Activated CD4-positive, CD25-positive, alpha-beta regulatory T cell (primary cell): ENCODE results near the gene TIA1.
"Not testable (repeated sequence)": the region's sequence is repeated elsewhere in the genome, so short reads cannot be mapped to it uniquely, and the experiment has no call there.

Experiments used
- DNase-seq, 4 experiments: peaks; one replicate each; lab custom pipeline; 2025; lab: John Stamatoyannopoulos, UW

TIA1 gene, protein sequence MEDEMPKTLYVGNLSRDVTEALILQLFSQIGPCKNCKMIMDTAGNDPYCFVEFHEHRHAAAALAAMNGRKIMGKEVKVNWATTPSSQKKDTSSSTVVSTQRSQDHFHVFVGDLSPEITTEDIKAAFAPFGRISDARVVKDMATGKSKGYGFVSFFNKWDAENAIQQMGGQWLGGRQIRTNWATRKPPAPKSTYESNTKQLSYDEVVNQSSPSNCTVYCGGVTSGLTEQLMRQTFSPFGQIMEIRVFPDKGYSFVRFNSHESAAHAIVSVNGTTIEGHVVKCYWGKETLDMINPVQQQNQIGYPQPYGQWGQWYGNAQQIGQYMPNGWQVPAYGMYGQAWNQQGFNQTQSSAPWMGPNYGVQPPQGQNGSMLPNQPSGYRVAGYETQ

DNA sequence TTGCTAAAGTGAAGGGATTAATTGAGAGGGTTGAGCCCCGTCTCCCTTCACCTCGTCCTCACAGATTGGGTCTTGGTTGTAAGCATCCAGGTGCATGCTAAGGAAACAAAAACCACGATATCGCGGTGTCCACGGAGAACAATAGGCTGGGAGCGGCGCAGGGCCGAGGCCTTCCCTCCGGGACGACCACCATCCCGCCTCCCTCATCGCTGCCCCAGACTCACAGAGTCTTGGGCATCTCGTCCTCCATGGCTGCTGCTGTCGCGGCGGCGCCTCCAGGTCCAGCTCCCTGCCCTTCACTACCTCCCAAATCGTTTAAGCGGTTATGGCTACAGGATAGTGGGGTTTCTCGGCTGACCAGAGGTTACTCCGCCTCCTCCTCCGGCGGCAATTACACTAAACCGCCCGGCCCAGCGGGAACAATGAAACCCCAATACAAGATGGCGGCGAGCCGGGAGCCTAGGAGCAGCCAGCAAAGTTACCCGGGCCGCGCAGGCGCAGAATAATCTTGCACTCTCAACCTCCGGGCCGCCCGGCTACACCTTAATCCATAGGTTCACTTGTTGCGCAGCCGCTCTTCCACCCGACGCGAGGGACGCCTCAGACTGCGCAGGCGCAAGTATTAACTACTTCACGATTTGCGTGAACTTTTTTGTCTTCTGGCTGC is at the start of gene TIA1:
Gene TIA1 (minus strand): TSS at position 448 of the 667 bp plus-strand sequence. CDS start 198 bp downstream, at position 250.
- DNase-seq: peak; percentile 93 to 97 (median 96)

DNA sequence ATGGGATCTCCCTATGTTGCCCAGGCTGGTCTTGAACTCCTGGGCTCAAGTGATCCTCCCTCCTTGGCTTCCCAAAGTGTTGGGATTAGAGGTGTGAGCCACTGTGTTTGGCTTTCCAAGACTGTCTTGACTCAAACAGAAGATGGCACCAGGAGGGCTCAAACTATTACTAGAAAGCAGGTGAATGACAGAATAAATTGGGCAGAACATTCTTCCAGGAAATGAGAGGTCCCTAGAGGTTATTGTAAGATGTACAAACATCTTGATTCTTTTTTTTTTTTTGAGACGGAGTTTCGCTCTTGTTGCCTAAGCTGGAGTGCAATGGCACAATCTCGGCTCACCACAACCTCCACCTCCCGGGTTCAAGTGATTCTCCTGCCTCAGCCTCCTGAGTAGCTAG is 49.4 kb upstream of the TIA1 start:
- DNase-seq: not testable (repeated sequence)

DNA sequence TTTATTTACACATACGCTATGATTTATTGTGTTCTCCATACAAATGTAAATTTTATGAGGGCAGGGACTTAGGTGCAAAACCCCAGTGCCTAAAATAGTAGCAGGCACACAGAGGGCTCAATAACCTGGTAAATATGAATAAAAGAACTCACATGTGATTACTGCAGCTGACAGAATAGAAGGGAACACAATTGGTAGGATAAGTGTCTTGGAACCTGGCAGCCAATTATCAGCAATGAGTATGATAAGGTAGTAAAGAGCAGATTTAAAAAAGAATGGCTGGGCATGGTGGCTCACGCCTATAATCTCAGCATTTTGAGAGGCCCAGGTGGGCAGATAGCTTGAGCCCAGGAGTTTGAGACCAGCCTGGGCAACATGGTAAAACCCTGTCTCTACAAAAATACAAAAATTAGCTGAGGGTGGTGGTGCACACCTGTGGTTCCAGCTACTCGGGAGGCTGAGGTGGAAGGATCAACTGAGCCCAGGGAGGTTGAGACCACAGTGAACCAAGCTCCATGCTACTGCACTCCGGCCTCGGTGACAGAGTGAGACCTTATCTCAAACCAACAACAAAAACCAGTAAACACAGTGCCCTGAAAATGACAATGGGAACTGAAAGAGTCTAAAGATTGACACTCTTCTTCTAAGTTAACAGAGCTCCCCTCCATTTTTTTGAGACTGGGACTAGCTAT is 35.2 kb upstream of the TIA1 start:
- no peak for DNase-seq

DNA sequence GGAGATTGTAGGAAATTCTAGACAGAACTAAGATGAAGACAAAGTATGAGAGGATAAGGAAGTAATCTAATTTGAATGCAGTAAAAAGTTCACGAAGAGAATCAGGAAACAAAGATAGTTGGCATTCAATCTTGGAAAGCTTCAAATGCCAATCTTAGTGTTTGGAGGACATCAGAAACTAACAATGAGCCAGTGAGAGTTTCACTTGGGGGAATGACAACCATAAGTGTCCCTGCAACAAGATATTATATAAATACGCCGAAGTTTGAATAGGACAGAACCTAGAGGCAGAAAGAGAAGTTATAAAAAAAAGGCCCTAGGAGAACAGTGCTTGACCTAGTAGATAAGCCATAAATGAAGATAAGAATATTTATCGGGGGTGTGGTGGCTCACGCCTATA is 34.0 kb upstream of the TIA1 start:
- DNase-seq: no peak

DNA sequence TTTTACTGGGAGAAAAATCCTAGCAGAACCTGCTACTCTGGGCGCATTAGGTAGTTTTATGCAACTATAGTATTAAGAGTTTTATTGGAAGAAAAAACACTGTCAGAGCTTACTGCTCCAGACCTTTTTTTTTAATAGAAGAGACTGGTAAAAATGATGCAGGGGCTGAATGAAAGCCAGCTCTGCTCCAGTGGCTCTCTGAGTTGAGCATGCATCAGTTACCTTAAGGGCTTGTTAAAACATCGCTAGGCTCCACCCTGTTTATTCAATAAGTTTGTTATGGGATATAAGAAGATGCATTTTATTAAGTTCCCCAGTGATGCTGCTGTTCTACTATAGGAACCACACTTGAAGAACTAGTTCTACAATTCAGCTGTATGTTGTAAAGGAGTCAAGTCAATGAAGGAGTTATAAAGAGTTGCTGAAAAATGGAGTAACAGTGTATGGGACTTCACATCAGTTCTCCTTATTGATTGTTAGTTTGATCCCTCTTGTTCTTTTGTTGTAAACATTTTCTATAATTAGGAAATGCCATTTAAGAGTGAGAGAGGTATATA is 31.9 kb upstream of the TIA1 start:
- DNase-seq: no peak

DNA sequence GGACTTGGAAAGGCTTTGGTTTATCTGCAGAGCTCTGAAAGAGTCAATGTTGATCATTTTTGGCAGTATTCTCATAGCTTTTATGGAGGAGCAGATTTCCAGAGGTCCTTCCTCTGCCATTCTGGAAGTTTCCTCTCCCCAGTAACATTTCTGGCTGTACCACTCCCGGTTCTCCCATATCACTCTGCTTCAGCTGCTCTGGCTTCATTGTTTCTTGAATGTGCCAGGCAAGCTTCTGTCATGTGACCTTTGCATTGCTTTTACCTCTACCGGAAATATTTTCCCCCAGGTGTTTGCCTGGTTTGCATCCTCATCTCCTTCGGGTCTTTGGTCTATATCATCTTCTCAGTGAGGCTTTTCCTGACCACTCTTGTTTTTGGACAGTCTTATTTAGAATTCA is 21.9 kb upstream of the TIA1 start:
- no peak for DNase-seq

DNA sequence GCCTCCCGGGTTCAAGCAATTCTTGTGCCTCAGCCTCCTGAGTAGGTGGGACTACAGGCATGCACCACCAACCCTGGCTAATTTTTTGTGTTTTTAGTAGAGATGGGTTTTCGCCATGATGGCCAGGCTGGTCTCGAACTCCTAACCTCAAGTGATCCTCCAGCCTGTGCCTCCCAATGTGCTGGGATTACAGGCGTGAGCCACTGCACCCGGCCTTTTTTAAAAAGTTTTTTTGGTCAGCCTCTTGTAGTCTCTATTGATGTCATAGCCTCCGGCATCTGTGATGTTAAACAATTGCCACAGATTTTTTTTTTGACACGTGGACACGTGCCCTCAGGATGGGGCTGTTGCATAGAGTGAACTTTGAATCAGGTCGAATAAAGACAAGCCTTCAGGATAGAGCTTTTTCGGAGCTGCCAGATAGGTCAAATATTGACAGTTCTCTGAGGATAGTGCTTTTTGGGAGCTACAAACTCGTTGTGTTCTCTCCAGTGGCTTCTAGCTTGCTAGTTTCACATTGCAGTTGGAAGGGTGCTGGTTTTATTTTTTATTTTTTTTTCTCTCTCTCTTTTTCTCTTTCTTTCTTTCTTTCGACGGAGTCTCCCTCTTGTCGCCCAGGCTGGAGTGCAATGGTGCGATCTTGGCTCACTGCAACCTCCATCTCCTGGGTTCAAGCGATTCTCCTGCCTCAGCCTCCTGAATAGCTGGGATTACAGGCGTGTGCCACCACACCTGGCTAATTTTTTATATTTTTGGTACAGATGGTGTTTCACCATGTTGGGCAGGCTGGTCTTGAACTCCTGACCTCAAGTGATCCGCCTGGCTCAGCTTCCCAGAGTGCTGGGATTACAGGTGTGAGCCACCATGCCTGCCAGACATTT is 21.2 kb upstream of the TIA1 start:
- DNase-seq: not testable (repeated sequence)

DNA sequence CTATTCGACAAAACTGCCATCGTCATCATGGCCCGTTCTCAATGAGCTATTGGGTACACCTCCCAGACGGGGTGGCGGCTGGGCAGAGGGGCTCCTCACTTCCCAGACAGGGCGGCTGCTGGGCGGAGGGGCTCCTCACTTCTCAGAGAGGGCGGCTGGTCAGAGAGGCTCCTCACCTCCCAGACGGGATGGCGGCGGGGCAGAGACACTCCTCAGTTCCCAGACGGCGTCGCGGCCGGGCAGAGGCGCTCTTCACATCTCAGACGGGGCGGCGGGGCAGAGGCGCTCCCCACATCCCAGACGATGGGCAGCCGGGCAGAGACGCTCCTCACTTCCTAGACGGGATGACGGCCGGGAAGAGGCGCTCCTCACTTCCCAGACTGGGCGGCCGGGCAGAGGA is 18.5 kb upstream of the TIA1 start:
- DNase-seq: not testable (repeated sequence)

DNA sequence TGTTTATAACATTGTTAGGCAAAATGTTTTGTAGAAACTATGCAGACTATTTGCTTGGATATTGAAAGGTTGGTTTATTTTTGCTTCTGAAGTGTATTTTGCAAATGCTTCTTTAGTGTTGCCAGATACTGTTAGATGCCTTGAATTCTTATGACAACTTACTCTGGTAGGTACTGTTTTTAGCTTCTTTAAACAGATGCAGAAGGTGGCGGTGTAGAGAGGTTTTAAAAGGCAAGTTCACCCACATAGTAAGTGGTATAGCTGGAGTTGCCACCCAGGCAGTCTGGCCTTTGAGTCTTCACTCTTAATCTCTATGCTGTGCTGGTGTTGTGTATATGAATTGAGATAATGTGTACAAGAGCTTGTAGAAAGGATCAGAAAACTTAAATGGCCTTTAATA is 13.1 kb upstream of the TIA1 start:
- DNase-seq: no peak

DNA sequence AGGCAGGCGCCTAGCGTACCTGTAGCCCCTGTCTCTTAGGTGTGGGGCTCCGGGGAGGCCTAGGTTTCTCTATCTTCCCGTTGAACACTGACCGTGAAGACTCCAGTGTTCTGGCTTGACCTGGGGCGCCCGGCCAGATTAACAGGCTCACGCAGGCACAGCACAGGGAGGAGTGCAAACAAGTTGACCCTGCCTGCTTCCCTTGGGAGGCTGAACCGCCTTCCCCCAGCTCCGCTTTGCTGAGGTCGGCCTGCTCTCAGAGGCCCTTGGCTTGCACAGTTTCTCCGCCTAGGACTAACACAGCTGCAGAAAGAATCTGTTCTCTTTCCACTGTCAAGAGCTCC is 10.1 kb upstream of the TIA1 start:
- no peak for DNase-seq

DNA sequence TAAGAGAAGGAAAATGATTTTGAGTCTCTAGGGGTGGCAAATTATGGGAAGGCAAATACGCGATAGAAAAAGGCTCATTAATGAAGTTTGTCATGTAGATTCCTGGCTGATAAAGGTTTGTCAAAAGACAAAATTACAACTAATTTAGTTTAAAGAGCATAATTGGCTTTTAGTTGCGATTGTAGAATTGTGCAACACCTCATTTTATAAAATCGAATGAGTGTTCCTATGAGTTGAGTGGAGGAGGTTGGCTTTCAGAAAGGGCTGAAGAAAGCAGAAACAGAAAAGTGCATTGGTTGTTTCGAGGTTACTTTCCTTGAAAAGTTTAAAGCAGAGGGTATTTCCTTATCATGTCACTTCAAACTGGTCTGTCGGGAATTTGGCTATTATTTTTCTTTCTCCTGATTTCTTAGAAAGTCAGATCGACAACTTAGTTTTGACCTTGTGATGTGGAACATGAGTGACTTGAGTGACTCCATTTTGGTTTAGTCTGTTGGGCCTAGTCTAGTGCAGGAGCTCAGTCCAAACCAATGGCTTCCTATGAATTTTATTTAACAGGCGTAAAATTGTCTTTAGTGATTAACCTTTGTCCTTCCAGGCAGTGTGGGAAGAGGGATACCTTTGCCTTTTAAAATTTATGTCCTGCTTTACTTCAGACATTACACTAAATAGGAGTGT is 7.3 kb upstream of the TIA1 start:
- DNase-seq: no peak

DNA sequence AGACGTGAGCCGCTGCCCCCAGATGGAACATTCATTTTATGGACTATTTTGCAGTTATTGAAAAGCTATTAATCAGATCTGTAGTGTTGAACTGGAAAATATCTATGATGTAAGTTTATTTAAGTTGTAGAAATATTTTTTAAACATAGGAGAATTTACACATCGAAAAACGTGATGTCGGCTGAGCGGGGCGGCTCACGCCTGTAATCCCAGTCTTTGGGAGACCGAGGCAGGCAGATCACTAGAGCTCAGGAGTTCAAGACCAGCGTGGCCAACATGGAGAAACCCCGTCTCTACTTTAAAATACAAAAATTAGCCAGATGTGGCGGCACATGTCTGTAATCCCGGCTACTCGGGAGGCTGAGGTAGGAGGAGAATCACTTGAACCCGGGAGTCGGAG is 2.0 kb upstream of the TIA1 start:
- no peak for DNase-seq

DNA sequence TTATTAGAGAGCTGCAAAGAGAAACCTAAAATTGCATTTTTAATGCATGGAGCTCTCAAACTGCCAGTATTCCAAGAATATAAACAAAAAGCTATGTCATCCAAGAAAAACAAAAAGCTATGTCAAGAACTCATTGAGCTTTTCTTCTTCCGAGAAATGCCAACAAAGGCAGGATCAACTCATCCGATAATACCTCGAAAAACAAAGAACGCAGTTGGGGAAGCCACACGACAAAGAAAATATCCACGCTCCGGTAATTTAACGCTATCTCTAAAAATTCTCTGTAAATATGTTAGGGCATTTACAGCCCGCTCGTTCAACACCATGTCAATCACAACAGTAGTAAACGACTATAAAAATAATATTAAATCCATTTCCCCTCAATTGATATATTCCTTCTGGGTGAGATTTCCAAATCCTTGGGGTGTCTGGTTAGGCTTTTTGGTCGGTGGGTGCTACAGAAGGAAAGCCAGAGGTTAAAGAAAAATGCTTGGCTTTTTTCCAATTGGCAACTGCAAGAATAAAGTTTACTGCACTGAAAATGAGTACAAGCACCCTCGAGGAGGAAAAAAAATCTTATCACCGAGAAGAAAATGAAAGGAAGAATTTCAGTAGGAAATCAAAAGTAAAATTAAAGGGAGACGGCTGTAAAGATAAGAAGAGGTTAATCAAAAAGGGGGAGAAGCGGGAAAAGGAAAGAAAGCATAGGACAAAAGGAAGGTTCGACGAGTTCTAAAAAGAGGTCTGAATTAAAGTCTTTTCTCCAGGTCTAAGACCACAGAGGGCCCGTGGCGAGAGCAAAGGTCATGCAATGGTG is 856 bp downstream of the TIA1 start:
- no peak for DNase-seq

DNA sequence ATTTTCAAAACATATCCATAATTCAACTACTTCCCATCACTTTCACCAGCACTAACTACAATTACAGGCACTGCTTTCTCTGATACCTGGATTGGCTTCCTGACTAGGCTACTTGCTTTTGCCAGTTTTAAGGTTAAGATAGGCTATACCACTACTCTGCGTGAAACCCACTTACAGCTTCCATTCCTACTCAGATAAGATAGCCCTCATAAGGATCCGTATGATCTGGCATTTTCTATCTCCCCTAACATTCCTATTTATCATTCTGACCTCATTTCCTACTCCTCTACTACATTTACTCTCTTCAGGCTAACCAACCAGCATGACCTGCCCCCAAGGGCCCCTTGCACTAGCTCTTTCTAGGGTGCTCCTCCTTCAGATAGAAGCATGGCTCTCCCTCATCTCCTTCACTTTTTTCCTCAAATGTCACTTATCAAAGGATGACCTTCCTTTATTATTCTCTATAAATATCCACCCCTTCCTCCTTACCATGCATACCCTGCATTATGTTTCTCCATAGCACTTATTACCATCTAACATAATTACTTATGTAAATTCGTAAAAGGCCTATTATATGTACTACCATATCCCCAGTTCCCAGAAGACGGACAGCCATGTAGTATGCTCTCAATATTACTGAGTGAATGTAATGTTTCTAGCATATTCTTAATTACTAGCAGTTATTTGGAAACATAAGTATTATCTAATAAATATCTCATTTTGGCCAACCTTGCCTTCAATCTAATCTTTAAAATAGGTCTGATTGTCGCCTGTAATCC is 4.4 kb downstream of the TIA1 start:
- DNase-seq: no peak

DNA sequence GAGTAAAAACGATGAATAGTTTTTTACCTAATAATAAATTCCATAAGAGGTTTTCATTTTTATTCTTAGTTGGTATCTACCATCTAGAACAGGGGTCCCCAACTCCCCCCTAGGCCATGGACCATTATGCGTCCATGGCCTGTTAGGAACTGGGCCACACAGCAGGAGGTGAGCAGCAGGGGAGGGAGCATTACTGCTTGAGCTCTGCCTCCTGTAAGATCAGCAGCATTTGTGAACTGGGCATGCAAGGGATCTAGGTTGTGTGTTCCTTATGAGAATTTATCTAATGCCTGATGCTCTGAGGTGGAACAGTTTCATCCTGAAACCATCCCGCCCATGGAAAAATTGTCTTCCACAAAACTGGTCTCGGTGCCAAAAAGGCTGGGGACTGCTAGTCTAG is 5.9 kb downstream of the TIA1 start:
- DNase-seq: no peak

DNA sequence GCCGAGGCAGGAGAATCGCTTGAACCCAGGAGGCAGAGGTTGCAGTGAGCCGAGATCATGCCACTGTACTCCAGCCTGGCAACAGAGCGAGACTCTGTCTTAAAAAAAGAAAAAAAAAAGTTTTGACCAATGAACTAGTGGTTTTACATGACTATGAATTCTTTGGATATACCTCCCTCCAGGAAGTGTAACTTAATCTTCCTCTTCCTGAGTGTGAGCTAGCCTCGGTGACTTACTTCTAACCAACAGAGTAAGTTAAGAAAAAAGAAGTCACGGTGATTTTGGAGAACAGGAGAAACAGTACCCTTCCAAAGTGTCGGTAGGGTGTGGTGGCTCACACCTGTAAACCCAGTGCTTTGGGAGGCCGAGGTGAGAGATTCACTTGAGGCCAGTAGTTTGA is 7.1 kb downstream of the TIA1 start:
- no peak for DNase-seq

DNA sequence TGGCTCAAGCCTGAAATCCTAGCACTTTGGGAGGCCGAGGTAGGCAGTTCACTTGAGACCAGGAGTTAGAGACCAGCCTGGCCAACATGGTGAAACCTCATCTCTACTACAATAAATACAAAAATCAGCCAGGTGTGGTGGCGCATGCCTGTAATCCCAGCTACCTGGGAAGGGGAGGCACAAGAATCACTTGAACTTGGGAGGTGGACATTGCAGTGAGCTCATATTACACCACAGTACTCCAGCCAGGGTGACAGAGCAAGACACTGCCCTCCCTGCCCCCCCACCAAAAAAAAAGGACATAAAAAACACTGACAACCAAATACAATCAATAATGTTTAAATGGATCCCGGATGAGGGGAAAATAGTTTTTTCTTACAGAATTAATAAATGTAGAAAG is 7.8 kb downstream of the TIA1 start:
- no peak for DNase-seq

DNA sequence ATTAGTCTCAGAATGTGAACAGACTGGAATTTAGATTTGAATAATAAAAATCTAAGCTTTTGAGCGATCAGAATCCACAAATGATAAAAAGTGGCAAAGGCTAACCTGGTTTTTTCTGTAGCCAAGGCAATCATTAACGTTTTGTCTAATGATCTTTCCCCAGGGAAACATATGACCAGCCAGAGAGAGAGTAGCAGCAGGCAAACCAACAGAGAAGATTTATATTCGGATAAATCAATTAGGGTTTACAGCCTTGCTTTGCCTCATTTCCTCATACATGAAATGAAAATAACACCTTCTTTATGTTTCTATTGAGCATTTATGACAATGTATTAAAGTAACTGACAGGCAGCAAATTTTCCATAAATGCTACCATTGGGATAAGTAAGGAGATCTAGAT is 14.5 kb downstream of the TIA1 start:
- no peak for DNase-seq

DNA sequence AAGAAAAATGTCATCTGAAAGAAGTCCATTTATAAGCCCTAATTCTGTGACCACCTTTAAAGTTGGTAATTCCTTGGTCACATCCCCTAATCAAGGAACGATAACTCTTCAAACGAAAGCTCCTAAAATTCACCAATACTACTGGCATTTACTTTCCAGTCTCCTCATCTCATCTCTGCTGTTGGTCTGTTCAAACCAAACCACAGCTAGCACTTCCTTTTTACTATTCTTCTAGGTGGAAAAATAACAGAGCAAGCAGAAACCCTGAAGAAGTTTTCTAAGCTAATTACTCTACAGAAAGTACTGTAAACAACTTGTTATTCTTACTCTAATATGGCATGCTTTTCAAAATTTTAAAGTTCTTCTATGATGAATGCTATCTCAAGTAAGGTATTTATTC is 21.6 kb downstream of the TIA1 start:
- DNase-seq: no peak

DNA sequence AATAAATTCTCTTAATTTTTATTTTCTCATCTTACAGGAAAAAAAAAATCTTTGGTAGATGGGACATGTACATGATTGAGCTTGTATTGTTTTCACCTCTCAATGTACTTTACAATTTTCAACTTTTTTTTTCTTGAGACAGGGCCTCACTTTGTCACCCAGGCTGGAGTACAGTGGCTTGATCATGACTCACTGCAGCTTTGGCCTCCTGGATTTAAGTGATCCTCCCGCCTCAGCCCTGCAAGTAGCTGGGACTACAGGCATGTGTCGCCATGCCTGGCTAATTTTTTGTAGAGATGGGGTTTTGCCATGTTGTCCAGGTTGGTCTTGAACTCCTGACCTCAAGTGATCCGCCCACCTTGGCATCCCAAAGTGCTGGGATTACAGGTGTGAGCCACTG is 25.1 kb downstream of the TIA1 start:
- not testable (repeated sequence) for DNase-seq
